HG03571 (cell line): ENCODE measurements around the gene MAP1LC3B2.
A peak's percentile ranks its signal among the peaks of the same experiment; 100 is the strongest.

Experiments
- ATAC-seq: cut with Tn5 transposase; IDR thresholded peaks from one replicate; pipeline ENCODE4 v1.9.1; 2021; ENCODE audit not compliant: unreplicated experiment

Gene MAP1LC3B2

GRCh38 chr12:116537101-116537904 is 21.9 kb upstream of the MAP1LC3B2 start:
- peak; percentile 27 for ATAC-seq

- peak; percentile 69 for ATAC-seq
Observed at GRCh38 chr12:116538076-116538591, 21.0 kb upstream of the MAP1LC3B2 start.

- ATAC-seq = no peak
Observed at GRCh38 chr12:116538682-116539305, 20.4 kb upstream of the MAP1LC3B2 start.

GRCh38 chr12:116539361-116539771 is 19.8 kb upstream of the MAP1LC3B2 start:
- no peak for ATAC-seq

DNA sequence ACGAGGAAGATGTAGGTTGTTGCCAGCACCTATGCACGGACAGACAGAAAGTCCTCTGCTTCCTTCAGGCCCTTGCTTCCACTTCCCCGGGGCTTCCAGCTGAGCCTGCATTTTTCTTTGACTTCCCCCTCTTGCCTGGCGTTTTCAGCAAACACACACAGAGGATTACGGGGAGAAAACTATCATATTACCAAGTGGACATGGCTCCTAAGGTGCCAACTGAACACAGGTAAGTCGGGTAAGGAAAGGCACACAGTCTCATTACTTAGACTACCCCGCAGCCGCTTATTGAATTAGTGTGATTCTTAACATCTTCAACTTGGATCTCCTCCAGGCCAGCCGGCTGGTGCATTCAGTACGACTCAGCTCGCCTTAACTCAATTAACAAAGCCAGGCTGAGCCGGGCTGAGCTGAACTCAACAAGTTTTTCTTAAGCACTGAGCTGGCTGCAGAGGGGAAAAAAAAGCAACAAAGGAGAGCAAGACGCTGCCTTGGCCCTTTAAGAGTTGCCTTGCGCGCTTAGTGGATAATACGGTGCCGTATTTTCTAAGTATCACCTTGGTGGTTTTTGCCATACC is 19.2 kb upstream of the MAP1LC3B2 start:
- no peak for ATAC-seq

GRCh38 chr12:116540622-116541152 is 18.5 kb upstream of the MAP1LC3B2 start:
- ATAC-seq = no peak

- no peak for ATAC-seq
Observed at GRCh38 chr12:116541547-116542344, 17.4 kb upstream of the MAP1LC3B2 start.

- no peak for ATAC-seq
Observed at GRCh38 chr12:116542345-116542956, 16.7 kb upstream of the MAP1LC3B2 start.

DNA sequence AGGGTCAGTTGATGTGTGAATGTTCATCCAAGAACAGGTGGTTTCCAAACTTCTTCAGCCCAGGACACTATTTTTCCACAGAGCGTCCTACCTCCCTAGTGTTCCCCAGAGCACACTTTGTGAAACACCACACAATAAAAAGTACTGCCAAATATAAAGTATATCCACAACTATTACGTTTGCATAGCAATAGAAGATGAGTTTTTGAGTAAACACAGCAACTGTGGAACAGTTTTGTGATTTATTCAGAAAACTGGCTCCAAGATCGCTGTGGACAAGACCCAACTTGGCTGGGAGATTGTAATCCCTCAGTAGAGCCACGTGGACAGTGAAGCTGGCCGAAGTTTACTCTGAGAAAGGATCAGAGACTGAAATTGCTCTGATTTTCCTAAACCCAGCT is 14.5 kb upstream of the MAP1LC3B2 start:
- ATAC-seq = no peak

- no peak for ATAC-seq
Observed at GRCh38 chr12:116545144-116545543, 14.0 kb upstream of the MAP1LC3B2 start.

GRCh38 chr12:116545936-116546335 is 13.2 kb upstream of the MAP1LC3B2 start:
- no peak for ATAC-seq

- ATAC-seq = peak; percentile 97
Observed at GRCh38 chr12:116547955-116548501, 11.2 kb upstream of the MAP1LC3B2 start.

GRCh38 chr12:116549993-116550392 is 9.2 kb upstream of the MAP1LC3B2 start:
- no peak for ATAC-seq

DNA sequence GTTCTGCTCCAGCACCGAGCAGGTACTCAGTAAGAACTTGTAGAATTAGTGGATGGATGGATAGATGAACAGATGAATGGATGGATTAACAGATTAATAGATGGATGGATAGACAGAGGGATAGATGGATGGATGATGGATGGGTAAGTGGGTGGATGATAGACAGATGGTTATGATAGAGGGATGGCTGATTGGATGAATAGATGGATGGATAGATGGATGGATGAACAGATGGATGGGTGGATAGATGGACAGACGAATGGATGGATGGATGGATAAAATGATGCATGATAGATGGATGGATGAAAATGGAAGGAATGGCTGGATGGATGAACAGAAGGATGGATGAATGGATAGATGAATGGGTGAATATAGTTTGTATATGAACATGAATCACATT is 8.0 kb upstream of the MAP1LC3B2 start:
- ATAC-seq = no peak

DNA sequence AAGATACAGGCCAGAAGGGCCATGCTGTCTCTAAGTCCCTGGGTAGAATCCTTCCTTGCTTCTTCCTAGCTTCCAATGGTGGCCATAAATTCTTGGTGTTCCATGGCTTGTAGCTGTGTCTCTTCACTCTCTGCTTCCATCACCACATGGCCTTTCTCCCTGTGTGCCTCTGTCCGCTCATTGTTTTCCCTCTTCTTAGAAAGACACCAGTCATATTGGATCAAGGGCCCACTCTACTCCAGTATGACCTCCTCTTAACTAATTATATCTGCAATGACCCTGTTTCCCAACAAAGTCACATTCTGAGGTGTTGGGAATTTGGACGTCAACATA is 7.6 kb upstream of the MAP1LC3B2 start:
- ATAC-seq = no peak

- ATAC-seq = no peak
Observed at GRCh38 chr12:116551952-116552772, 7.0 kb upstream of the MAP1LC3B2 start.

DNA sequence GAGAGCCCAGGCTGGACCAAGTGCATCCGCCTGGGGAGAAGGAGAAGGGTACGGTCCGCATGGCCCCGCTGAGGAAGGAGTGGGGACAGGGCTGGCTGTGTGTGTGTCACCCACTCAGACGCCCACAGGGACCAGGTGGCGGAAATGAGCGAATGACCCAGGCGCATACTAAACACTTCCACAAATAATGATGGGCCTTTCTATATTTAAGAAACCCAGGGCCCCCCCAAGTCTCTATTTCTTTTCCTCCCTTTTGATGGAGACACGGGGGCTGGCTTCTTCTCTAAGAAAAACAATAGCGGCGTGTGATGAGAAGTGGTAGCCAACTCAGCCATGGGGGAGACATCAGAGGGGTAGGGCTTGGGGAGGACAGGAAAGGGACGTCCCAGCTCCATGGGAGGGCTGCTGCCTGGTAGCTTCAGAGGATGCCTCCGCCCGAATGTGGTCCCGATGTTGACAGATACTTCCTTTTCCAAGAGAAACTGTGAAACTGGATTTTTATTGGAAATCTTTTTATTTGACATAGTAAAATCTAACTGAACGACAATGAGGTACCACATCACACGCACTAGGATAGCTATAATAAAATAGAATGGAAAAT is 6.3 kb upstream of the MAP1LC3B2 start:
- ATAC-seq = no peak

DNA sequence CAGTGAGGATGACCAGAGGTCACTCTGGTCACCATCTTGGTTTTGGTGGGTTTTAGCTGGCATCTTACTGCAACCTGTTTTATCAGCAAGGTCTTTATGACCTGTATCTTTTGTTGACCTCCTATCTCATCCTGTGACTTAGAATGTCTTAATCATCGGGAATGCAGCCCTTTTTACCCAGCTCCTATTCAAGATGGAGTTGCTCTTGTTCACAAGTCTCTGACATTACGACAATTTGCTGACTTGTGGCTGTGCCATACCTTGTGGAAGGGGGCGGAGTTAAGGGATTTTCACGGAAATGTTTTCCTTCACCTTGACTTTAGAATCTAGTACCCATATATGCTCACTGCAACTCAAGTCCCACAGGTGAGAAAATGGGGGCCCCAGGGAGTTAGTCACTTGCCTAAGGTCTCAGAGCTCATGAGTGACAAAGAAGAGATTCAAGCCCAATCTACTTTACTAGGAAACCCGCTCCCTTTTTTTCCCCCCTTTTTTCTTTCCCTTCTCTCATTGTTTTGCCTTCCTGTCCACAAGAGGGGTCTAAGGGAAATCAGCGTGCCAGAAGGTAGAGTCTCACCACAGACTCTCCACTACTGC is 2.7 kb upstream of the MAP1LC3B2 start:
- ATAC-seq = no peak
